ENCODE data around the gene BLNK.

The BLNK gene

DNA sequence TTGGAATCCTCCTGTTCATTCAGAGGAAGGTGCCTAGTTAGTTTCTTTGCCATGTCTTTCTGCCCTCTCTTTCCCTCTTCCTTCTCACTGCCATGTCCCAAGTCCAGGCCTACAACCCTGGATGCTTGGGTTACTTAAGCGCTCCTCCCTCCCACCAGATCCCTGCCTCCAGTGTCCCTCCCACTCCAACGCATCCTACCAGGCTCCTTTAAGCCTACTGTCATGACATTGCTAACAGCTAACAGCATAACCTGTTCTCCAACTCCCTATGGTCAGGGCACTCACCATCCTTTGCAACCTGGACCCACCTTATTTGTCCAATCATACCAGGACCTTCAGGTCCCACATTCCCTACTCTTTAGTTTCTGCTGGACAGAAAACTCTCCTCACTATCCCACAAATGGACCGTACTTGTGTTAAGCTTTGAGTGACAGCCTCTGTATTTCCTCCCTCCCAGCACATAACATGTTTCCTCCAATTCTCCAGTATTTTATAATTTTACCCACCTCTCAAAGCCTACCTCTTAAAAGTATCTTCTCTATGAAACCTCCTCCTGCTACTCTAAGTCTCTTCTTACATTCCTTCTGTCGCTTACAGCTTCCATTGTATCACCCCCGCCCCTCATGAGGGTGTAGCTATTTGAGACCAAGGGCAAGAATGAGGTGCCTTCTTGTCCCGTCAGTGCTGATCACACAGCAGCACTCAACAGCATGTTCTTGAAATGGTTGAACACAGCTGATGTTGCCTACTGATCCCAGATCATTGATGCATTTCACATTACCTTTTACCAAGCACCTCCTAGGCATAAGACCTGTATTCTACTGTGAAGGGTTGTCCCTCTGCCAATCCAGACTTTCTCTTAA is 1.7 kb downstream of the BLNK start:
- ChIA-PET POLR2A (no interaction called here), CTCF (interaction anchor here (2.1 kb wide), 1 partner anchor 40 kb away, joined by 6 read pairs; no protein-coding TSS in a partner anchor)
- no peak for TF ChIP-seq LEF1 (IDR thresholded peaks at IDR 0.05; ENCODE audit: borderline replicate concordance)
- TF ChIP-seq ARNT (IDR thresholded peaks at IDR 0.05) = no peak
- no peak for TF ChIP-seq ZNF384 (IDR thresholded peaks at IDR 0.05)
- TF ChIP-seq L3MBTL2 (conservative IDR thresholded peaks at IDR 0.05) = no peak
- no peak for TF ChIP-seq FOXA1 (IDR thresholded peaks at IDR 0.05)
- TF ChIP-seq SUZ12 (IDR thresholded peaks at IDR 0.05) = no peak
- no peak for TF ChIP-seq HDGF (IDR thresholded peaks at IDR 0.05; ENCODE audit: borderline replicate concordance)
- no peak for TF ChIP-seq CTBP1 (IDR thresholded peaks at IDR 0.05; ENCODE audit: borderline replicate concordance)
- TF ChIP-seq, protein P1, sequence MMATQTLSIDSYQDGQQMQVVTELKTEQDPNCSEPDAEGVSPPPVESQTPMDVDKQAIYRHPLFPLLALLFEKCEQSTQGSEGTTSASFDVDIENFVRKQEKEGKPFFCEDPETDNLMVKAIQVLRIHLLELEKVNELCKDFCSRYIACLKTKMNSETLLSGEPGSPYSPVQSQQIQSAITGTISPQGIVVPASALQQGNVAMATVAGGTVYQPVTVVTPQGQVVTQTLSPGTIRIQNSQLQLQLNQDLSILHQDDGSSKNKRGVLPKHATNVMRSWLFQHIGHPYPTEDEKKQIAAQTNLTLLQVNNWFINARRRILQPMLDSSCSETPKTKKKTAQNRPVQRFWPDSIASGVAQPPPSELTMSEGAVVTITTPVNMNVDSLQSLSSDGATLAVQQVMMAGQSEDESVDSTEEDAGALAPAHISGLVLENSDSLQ (IDR thresholded peaks at IDR 0.05) = no peak
- TF ChIP-seq FOXK2 (IDR thresholded peaks at IDR 0.05) = no peak
- TF ChIP-seq SP1 (IDR thresholded peaks at IDR 0.05) = no peak
- TF ChIP-seq FOXM1 (IDR thresholded peaks at IDR 0.05; ENCODE audit: borderline replicate concordance) = no peak
- no peak for TF ChIP-seq TARDBP (IDR thresholded peaks at IDR 0.05)
- no peak for TF ChIP-seq NFRKB (IDR thresholded peaks at IDR 0.05)
- TF ChIP-seq BHLHE40 (IDR thresholded peaks at IDR 0.05; ENCODE audit: borderline replicate concordance) = no peak
- no peak for TF ChIP-seq ELF4 (IDR thresholded peaks at IDR 0.05)
- no peak for DNase-seq (ENCODE audit: extremely low spot score)

DNA sequence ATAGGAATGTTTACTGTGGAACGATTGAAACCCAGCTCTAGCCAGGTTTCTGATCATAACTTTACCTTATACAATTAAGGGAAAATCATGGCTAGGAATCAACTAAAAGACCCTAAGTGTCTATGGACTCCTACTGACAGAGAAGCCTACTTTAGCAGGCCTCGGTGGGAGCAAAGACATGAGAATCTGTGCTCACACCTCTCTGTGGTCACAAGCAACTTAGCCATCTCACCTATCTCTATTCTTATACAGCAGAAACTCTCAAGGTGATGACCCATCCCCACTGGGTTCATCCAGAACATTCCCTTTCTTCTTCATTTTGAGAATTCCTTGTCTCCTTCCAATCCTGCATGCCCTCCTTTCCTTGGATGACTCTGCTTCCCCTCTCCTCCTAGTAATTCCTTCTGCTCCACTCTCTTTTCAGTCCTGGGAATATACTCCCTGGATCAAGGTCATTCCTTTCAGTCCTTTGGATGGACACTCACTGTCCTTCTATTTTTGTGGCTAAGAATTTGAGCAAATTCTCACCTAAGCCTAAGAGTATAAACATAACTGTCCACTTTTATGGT is 2.9 kb downstream of the BLNK start:
- ChIA-PET POLR2A (no interaction called here), CTCF (no interaction called here)
- TF ChIP-seq SUZ12 (IDR thresholded peaks at IDR 0.05) = no peak
- no peak for TF ChIP-seq HDGF (IDR thresholded peaks at IDR 0.05; ENCODE audit: borderline replicate concordance)
- TF ChIP-seq, protein P1 (IDR thresholded peaks at IDR 0.05) = no peak
- TF ChIP-seq BHLHE40 (IDR thresholded peaks at IDR 0.05; ENCODE audit: borderline replicate concordance) = no peak
- no peak for TF ChIP-seq LEF1 (IDR thresholded peaks at IDR 0.05; ENCODE audit: borderline replicate concordance)
- TF ChIP-seq TARDBP (IDR thresholded peaks at IDR 0.05) = no peak
- no peak for TF ChIP-seq L3MBTL2 (conservative IDR thresholded peaks at IDR 0.05)
- TF ChIP-seq FOXA1 (IDR thresholded peaks at IDR 0.05) = no peak
- no peak for TF ChIP-seq ZNF384 (IDR thresholded peaks at IDR 0.05)
- no peak for TF ChIP-seq FOXK2 (IDR thresholded peaks at IDR 0.05)
- DNase-seq (ENCODE audit: extremely low spot score) = no peak

DNA sequence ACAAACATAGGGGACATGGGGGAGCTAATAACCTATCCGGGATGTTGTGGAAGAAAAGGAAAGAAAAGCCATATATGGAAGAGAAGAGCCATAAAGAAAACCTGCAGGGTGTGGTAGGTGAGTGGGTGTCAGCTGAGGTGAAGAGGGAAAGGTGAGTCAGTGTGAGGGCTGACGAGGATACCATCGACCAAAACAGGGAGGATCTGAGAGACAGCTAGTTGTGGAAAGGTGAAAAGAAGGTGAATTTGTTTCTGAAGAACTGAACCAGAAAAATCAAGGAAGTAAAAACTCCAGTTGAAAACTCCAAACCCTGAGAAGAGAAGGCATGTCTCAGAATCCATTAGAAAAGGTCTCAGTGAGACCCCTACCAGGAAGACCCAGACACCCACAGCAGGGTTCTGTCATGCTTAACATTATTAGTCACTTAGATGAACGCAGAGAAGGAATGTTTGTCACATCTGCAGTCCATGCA is 4.1 kb downstream of the BLNK start:
- CTCF ChIA-PET = interaction anchor here (1.0 kb wide), 1 partner anchor 38 kb away, joined by 3 read pairs; no protein-coding TSS in a partner anchor
- TF ChIP-seq CTBP1 (IDR thresholded peaks at IDR 0.05; ENCODE audit: borderline replicate concordance) (no peak), TARDBP (IDR thresholded peaks at IDR 0.05) (no peak)
- TF ChIP-seq, protein P1 (IDR thresholded peaks at IDR 0.05) = no peak
- POLR2A ChIA-PET = interaction anchor here (1.1 kb wide), 1 partner anchor 29 kb away, joined by 3 read pairs; no protein-coding TSS in a partner anchor
- DNase-seq (ENCODE audit: extremely low spot score) = no peak

DNA sequence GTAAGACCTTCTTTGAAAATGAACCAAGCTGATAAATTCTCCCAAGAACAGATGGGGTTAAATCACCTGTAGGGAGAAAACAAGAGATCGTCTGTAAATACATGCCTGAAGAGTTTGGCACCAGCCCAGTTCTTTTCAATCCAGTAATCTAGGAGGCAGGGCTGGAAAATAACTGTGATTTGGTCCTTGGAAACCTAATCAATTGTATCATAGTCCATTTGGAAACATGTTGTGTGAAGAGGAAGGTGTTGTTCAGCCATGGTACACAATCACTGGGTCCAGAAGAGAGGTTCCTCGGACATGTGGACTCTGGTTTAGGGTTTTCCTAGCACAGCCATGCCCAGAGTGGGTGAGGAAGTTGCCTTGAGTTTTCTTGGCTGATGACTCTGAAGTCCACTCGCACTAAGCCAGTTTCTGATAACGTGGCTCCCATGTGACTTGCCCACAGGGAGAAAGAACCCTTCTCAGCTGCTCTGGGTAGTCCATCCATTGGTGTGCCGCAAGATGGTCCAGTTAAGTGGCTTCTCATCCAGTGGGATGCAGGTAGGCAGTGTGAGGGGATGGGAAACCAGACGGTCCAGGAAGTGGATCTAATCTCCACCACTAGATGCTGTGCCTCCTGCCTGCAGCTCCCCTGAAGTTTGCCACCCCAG is 5.1 kb downstream of the BLNK start:
- DNase-seq (ENCODE audit: extremely low spot score) = no peak

DNA sequence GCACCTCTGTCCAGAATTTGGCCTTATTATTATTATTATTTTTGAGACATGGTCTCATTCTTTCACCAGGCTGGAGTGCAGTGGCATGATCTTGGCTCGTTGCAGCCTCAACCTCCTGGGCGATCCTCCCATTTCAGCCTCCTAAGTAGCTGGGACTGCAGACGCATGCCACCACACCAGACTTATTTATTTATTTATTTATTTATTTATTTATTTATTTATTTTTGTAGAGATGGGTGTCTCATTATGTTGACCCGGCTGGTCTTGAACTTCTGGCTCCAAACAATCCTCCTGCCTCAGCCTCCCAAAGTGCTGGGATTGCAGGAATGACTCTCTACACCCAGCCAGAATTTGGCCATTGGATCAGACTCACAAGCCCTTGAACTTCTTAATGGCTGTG is 6.4 kb downstream of the BLNK start:
- DNase-seq (ENCODE audit: extremely low spot score) = no peak
- CTCF ChIA-PET = no interaction called here
- POLR2A ChIA-PET = no interaction called here
- TF ChIP-seq SUZ12 (IDR thresholded peaks at IDR 0.05) = no peak
- no peak for TF ChIP-seq ARNT (IDR thresholded peaks at IDR 0.05)

More for the DNA sequence above, 5.1 kb downstream of the BLNK start:
- POLR2A ChIA-PET = interaction anchor here (1.1 kb wide), 1 partner anchor 28 kb away, joined by 3 read pairs; no protein-coding TSS in a partner anchor
- TF ChIP-seq ELF4 (IDR thresholded peaks at IDR 0.05) = no peak
- TF ChIP-seq SUZ12 (IDR thresholded peaks at IDR 0.05) = no peak
- no peak for TF ChIP-seq TARDBP (IDR thresholded peaks at IDR 0.05)
- no peak for TF ChIP-seq FOXM1 (IDR thresholded peaks at IDR 0.05; ENCODE audit: borderline replicate concordance)
- no peak for TF ChIP-seq FOXA1 (IDR thresholded peaks at IDR 0.05)
- CTCF ChIA-PET = interaction anchor here (0.5 kb wide), 1 partner anchor 11 kb away, joined by 3 read pairs; no protein-coding TSS in a partner anchor

DNA sequence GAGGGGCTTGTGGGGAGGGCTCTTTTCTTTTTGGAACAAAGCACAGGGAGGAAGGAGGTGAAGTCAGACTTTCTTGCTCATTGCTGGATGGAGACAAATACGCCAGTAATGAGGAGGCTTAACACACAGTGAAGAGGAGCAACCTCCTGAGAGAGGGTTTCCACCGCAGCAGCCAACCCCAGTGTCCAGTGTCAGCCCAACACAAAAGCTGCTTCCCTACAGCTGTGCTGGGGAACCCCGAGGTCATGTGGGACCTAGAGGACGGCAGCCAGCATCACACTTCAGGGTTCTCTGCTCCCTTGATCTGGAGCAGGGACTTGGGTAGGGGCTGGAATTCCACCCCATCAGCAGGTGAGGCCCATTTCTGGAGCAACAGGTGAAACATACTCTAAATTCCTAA is 7.7 kb downstream of the BLNK start:
- TF ChIP-seq ARNT (IDR thresholded peaks at IDR 0.05) = no peak
- no peak for TF ChIP-seq FOXA1 (IDR thresholded peaks at IDR 0.05)
- TF ChIP-seq, protein P1 (IDR thresholded peaks at IDR 0.05) = no peak
- no peak for TF ChIP-seq L3MBTL2 (conservative IDR thresholded peaks at IDR 0.05)
- no peak for TF ChIP-seq ELF4 (IDR thresholded peaks at IDR 0.05)
- no peak for TF ChIP-seq BHLHE40 (IDR thresholded peaks at IDR 0.05; ENCODE audit: borderline replicate concordance)
- TF ChIP-seq ZNF384 (IDR thresholded peaks at IDR 0.05) = no peak
- no peak for TF ChIP-seq NFRKB (IDR thresholded peaks at IDR 0.05)
- TF ChIP-seq SUZ12 (IDR thresholded peaks at IDR 0.05) = no peak
- ChIA-PET CTCF (no interaction called here), POLR2A (no interaction called here)
- no peak for DNase-seq (ENCODE audit: extremely low spot score)
